ENCODE results near the gene ARL10. TPM values are rescaled to one million over a fixed set of nuclear protein-coding genes. Genes with fewer than 3 reads are reported as not detected.
"Not testable (repeated sequence)": the region's sequence is repeated elsewhere in the genome, so short reads cannot be mapped to it uniquely, and the experiment has no call there.

The ARL10 gene
- polyA plus RNA-seq, 3 donors from 2014 or later: 0.02 to 0.76 (median 0.45) TPM

DNA sequence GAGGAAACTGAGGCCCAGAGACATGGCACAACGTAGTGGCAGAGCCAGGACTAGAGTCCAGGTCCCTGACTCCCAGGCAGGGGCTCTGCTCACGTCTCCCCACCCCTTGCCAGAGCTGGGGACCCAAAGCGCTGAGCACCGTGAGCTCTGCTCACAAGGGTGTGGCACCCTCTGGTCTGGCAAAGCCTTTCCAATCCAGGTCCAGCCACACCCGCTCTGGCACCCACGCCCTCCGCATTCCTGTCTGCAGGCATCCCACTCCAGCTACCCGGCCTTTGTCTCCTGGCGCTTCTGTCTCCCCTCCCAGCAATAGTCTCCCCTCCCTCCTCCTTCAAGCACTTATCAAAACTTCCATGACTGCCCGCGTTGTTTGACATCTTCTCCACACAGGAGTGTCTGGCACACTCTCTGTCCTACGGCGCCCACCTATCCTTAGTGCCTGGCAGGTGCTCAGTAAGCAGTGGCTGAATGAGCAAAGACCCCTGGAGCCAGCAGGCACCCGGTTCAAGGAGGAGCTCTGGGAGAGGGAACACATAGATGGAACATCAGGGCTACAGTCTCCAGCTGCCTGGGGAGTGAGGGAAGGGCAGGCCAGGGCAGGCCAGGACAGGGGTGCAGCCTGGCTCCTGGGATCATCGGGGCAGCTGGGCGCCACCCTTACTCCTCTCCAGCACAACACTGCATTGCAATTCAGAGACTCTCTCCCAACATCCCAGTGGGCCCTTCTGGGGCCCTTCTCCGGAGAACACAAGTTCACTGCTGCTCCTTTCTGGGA, 35.3 kb downstream of the ARL10 start:
- DNase-seq: no peak
- H3K4me3 Mint-ChIP-seq: no peak overlapping the region
- H3K27ac Mint-ChIP-seq: peak overlapping the region in 1 of 6 donors; percentile 64
- peaks cover 0 to 4% of the 10 kb centered on the region in 2 donors for H3K4me1 Mint-ChIP-seq
- peaks cover 4 to 23% (median 5%) of the 10 kb centered on the region in 3 donors for H3K36me3 Mint-ChIP-seq
- H3K9me3 Mint-ChIP-seq: no peaks in the 10 kb centered on the region
- peaks cover 2% of the 10 kb centered on the region in 3 donors for H3K27me3 Mint-ChIP-seq (ENCODE audit: low read depth in 3 of 3)

DNA sequence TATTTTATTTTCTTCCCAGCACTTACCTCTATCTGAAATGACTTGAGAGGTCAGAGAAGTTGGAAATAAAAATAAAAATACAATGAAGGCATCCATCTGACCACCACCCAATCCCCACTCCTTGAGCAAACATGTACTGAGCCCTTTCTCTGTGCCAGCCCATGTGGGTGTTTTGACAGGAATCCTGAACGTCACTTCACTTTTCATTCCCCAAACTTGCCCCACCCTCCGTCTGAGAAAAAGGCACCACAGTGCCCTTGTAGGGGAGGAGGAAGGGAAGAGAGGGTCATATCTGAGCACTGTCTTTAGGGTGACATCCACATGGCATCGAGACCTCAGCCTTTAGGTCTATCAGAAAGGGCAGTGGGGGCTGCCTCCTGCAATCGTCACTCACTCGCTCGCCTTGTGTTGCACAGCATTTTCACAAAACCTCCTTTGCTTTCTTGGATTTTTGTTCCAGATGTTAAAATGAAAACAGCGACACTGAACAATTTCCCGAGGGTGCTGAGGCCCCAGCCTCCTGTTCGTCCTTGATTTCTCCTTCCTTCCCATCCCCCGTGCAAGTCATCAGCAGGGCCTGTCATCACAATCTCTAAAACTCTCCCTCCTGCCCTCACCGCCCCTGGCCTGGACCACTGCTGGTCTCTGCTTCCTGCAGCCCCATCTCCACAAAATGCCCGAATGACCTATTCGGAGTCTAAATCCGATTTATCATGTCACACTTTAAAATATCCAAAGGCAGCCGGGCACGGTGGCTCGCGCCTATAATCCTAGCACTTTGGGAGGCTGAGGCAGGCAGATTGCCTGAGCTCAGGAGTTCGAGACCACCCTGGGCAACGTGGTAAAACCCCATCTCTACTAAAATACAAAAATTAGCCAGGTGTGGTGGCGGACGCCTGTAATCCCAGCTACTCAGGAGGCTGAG, 36.3 kb downstream of the ARL10 start:
- H3K27ac Mint-ChIP-seq: peak overlapping the region in 2 of 6 donors; percentile 43 to 71
- no peak overlapping the region for H3K4me3 Mint-ChIP-seq
- peaks cover 0 to 2% (median 2%) of the 10 kb centered on the region in 3 donors for H3K27me3 Mint-ChIP-seq (ENCODE audit: low read depth in 3 of 3)
- H3K9me3 Mint-ChIP-seq: no peaks in the 10 kb centered on the region
- DNase-seq: no peak
- peaks cover 0 to 4% of the 10 kb centered on the region in 2 donors for H3K4me1 Mint-ChIP-seq
- peaks cover 7 to 22% (median 10%) of the 10 kb centered on the region in 3 donors for H3K36me3 Mint-ChIP-seq

DNA sequence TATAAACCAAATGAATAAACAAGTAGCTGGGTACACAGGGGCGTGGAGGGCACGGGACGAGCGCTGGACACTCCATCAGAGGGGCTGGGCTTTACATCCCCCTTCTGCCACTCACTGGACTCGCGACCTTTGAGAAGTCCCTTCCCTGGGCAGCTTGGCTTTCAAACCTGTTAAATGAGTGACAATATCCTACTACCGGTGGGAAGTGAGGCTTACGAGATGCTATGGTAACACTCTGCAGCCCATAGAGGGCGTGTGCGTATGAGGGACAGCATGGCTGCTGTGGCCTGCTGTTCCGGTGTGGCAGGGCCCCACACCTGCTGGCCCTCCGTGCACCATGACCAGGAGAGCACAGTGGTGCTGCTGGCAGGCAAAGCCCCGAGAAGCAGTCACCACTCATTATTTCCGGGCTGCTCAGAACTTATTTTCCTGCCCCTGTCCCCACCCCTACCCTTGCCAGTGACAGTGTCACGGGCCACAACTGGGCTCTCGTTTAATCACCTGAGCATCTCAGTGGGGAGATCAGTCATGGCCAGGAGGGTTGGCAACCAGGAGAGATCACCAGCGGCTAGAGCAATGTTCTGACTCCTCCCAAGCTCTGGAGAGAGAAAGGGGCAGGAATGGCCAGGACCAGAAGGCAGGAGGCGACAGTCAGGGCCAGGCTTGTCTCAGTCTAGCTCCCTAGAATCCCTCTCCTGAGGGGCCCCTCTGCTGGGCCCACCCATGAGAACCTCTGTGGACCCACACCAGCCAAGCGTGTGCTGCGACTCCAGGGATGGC, 40.6 kb downstream of the ARL10 start:
- Mint-ChIP-seq H3K9me3 (no peaks in the 10 kb centered on the region), H3K27me3 (ENCODE audit: low read depth in 3 of 3) (peaks cover under 1 to 2% (median 2%) of the 10 kb centered on the region in 3 donors), H3K4me3 (no peak overlapping the region), H3K27ac (peak overlapping the region in 1 of 6 donors; percentile 40), H3K4me1 (peaks cover 3% of the 10 kb centered on the region in 2 donors), H3K36me3 (peaks cover 10 to 20% (median 13%) of the 10 kb centered on the region in 3 donors)
- DNase-seq: no peak

DNA sequence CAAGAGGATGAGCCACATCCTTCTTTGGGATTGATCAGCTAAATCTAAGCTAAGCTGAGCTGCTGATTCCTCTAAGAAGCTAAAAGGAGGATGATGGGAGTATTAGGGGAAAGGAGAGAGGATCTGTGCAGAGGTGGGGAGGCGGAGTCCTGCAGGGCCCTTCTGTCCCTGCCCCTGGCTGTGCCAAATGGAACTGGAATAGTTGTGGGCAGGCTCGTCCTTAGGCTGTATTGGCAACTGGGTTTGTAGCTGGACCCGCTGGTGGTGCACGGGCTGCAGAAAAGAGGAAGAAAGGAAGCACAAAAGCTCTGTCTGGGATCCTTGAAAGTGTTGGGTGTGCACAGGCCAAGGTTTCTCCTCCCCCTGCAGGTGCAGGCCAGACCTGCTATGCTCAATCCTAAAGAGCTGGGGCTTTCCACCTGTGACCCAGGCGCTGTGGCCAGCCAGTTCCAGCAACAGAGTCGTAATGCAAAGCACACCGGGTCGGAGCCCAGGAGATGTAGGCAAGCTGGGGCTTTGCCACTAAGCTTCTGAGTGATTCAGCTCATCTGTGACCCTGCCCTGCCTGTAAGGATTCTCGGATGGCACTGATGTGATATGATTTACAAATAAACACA, 41.3 kb downstream of the ARL10 start:
- Mint-ChIP-seq H3K36me3 (peaks cover 10 to 20% (median 13%) of the 10 kb centered on the region in 3 donors), H3K27ac (no peak overlapping the region)

DNA sequence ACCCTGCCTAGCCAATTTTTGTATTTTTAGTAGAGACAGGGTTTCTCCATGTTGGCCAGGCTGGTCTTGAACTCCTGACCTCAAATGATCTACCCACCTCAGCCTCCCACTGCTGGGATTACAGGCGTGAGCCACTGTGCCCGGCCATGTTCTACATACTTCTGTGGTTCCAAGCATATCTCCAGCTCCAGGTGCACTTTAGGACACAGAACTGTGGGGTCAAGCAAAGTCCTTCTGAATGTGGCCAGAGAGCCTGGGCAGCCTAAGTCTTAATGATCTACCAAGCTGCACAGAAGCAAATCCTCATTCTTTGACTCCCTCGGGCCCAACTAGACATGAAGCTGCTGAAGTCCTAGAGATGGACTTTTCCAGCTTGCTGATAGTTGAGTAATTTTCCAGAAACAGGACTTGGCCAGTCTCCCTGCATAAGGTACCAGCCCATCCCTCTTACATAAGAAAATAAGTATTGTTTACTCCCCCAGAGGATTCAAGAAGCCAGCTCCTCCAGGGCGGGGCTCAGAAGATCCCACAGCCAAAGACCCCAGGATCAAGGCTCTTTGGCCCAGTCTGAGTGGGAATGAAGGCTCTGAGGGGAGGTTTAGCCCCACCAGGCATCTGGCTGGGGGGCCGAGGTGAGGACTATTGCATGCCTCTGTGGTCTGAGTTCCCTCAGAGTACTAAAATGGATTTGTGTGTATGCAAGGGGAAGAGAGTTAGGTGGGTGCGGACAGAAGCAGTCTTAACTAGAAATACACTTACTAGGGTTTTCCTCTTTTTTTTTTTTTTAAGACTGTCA, 42.4 kb downstream of the ARL10 start:
- Mint-ChIP-seq H3K27ac (no peak overlapping the region), H3K9me3 (no peaks in the 10 kb centered on the region), H3K36me3 (peaks cover 5 to 20% (median 10%) of the 10 kb centered on the region in 3 donors), H3K4me3 (no peak overlapping the region), H3K4me1 (peaks cover under 1 to 18% of the 10 kb centered on the region in 2 donors), H3K27me3 (ENCODE audit: low read depth in 3 of 3) (peaks cover 0 to 2% (median 0%) of the 10 kb centered on the region in 3 donors)
- DNase-seq: no peak

More for the DNA sequence above, 41.3 kb downstream of the ARL10 start:
- Mint-ChIP-seq H3K4me3 (no peak overlapping the region), H3K4me1 (peaks cover 3 to 10% of the 10 kb centered on the region in 2 donors), H3K27me3 (ENCODE audit: low read depth in 3 of 3) (peaks cover 1 to 2% (median 2%) of the 10 kb centered on the region in 3 donors), H3K9me3 (no peaks in the 10 kb centered on the region)
- no peak for DNase-seq

DNA sequence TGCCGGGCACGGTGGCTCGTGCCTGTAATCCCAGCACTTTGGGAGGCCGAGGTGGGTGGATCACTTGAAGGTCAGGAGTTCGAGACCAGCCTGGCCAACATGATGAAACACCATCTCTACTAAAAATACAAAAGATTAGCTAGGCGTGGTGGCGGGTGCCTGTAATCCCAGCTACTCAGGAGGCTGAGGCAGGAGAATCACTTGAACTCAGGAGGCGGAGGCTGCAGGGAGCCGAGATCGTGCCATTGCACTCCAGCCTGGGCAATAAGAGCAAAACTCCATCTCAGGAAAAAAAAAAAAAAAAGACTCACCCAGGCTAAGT, 42.9 kb downstream of the ARL10 start:
- peaks cover 4 to 20% (median 9%) of the 10 kb centered on the region in 3 donors for H3K36me3 Mint-ChIP-seq
- not testable (repeated sequence) for H3K27ac Mint-ChIP-seq; H3K27me3 Mint-ChIP-seq (ENCODE audit: low read depth in 3 of 3); DNase-seq; H3K4me3 Mint-ChIP-seq; H3K9me3 Mint-ChIP-seq
- peaks cover 3 to 23% of the 10 kb centered on the region in 2 donors for H3K4me1 Mint-ChIP-seq

DNA sequence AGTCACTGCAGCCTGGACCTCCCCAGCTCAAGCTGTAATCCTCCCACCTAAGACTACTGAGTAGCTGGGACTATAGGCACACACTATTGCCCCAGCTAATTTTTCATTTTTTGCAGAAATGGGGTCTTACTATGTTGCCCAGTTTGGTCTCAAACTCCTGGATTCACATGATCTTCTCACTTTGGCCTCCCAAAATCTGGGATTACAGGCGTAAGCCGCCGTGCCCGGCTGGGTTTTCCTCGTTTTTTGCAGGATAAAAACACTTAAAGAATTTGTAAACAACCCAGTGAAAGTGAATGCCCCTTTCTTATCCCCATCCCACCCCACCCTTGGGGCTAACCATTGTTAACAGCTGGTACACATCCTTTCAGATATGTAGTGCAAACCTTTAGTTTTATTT, 43.3 kb downstream of the ARL10 start:
- Mint-ChIP-seq H3K4me1 (peaks cover 4 to 23% of the 10 kb centered on the region in 2 donors), H3K9me3 (no peaks in the 10 kb centered on the region), H3K4me3 (no peak overlapping the region), H3K27ac (no peak overlapping the region), H3K27me3 (ENCODE audit: low read depth in 3 of 3) (peaks cover 0 to 2% (median 0%) of the 10 kb centered on the region in 3 donors), H3K36me3 (peaks cover 4 to 20% (median 9%) of the 10 kb centered on the region in 3 donors)
- DNase-seq: no peak

DNA sequence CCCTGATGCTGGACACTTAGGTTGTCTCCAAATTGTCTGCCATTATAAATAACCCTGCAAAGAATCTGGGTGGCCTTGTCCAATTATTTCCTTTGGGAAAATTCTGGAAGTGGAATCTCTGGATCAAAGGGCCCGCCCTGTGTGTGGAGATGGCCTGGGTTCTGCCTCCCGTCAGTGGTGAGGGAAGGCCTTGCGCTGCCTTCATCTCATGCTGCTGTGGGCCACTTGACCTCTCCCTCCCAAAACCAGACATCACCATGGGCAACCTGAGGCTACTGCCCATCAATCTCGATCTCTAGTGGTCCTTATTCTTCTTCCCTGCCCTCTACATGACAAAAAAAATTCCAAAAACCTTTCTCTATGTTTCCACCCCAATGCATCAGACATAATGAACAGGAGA, 44.5 kb downstream of the ARL10 start:
- Mint-ChIP-seq H3K36me3 (peaks cover 4 to 20% (median 9%) of the 10 kb centered on the region in 3 donors), H3K4me3 (no peak overlapping the region), H3K27ac (peak overlapping the region in 1 of 6 donors; percentile 33), H3K4me1 (peaks cover 15 to 35% of the 10 kb centered on the region in 2 donors), H3K27me3 (ENCODE audit: low read depth in 3 of 3) (peaks cover 0 to 2% (median 2%) of the 10 kb centered on the region in 3 donors), H3K9me3 (no peaks in the 10 kb centered on the region)
- no peak for DNase-seq

DNA sequence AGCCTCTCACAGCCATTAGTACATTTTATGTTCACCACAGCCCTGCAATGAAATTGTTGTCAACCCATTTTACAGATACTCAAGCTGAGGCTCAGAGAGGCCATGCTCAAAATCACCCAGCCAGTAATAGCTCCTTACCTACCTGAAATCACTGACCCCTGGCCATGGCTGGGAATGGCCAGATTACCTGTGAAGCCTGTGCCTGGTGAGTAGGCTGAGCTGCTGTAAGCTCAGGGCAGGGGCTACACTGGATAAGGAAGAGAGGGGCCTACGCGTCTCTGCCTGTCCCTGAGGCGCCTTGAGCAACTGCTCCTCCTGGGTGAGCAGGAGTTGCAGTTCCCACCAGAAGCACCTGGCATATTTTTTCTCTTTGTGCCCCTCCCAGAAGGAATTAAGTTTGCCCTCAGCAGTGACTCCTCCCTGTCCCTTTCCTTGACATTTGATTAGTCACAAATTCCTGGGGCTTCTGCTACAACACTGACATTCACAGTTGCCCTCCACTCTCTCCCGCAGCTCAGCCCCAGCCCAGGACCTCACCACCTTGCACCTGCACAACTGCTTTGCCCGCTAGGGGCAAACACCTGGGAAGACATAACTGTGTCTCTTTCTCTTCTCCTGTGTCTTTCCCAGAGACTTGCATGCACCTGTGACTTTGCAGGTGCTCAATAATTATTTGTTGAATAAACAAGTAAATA, 45.3 kb downstream of the ARL10 start:
- Mint-ChIP-seq H3K36me3 (peaks cover 4 to 20% (median 9%) of the 10 kb centered on the region in 3 donors), H3K4me3 (no peak overlapping the region), H3K27ac (peak overlapping the region in 2 of 6 donors; percentile 23 to 73), H3K9me3 (no peaks in the 10 kb centered on the region), H3K27me3 (ENCODE audit: low read depth in 3 of 3) (peaks cover 3 to 8% (median 4%) of the 10 kb centered on the region in 3 donors), H3K4me1 (peaks cover 24 to 43% of the 10 kb centered on the region in 2 donors)
- no peak for DNase-seq

DNA sequence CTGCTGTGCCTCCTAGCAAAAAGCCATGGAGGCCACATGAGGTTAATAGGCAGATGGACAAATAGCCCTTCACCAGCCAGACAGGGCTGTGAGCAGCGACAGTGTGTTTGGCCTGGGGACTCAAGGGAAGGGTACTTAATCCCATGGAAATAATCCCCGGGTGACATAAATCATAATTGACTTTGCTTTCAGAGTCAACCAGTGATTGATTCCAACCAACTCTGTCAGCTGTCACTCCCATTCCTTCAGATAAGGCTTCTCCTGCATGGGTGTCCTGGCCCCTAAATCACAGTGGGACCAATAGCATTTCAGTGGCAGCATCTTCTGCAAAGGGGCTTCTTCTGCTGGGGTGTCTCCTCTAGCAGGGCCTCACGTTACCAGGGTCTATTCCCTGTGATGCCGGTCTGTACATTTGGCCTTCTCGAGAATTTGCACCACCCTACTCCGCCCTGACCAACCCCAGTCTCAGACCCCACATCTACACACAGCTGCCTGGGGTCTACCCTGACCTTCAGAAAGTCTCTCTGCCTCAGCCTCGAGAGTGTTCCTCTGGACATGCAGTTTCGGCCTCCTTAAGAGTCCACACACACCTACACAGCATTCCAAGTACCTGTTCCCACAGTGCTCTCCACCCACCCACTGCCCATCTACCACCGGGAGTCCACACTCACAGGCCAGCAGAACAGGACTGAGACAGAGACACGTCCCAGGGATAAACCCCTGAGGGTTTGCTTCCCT, 47.4 kb downstream of the ARL10 start:
- H3K4me1 Mint-ChIP-seq: peaks cover 32 to 53% of the 10 kb centered on the region in 2 donors
- peaks cover 5 to 17% (median 6%) of the 10 kb centered on the region in 3 donors for H3K27me3 Mint-ChIP-seq (ENCODE audit: low read depth in 3 of 3)
- no peak overlapping the region for H3K4me3 Mint-ChIP-seq
- H3K9me3 Mint-ChIP-seq: no peaks in the 10 kb centered on the region
- DNase-seq: no peak
- peak overlapping the region in 3 of 6 donors; percentile 40 to 62 (median 48) for H3K27ac Mint-ChIP-seq
- peaks cover 0 to 14% (median 6%) of the 10 kb centered on the region in 3 donors for H3K36me3 Mint-ChIP-seq

DNA sequence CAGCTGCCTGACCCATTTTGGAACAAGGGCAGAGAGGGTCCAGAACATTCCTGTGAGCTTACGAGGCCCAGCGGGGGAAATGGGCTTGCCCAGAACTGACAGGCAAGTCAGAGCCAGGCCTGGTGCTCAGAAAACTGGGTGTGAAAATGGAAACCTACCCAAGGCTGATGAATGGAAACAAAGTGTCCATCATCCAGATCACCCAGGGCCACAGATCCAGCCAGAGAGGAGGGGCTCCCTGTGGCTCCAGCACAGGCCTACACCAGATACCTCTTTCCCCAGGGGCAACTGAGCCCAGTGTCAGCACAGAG, 47.9 kb downstream of the ARL10 start:
- no peak for DNase-seq
- Mint-ChIP-seq H3K9me3 (no peaks in the 10 kb centered on the region), H3K4me1 (peaks cover 32 to 53% of the 10 kb centered on the region in 2 donors), H3K4me3 (no peak overlapping the region), H3K36me3 (peaks cover 0 to 13% (median 6%) of the 10 kb centered on the region in 3 donors), H3K27ac (peak overlapping the region in 2 of 6 donors; percentile 48 to 62), H3K27me3 (ENCODE audit: low read depth in 3 of 3) (peaks cover 5 to 17% (median 6%) of the 10 kb centered on the region in 3 donors)
